ENCODE measurements around the gene MAGI2.

Gene MAGI2

GRCh38 chr7:78465894-78466293 lies 987.6 kb downstream of the MAGI2 start:
- no peak for DNase-seq (ENCODE audit: extremely low spot score)
- TF ChIP-seq, protein P1, sequence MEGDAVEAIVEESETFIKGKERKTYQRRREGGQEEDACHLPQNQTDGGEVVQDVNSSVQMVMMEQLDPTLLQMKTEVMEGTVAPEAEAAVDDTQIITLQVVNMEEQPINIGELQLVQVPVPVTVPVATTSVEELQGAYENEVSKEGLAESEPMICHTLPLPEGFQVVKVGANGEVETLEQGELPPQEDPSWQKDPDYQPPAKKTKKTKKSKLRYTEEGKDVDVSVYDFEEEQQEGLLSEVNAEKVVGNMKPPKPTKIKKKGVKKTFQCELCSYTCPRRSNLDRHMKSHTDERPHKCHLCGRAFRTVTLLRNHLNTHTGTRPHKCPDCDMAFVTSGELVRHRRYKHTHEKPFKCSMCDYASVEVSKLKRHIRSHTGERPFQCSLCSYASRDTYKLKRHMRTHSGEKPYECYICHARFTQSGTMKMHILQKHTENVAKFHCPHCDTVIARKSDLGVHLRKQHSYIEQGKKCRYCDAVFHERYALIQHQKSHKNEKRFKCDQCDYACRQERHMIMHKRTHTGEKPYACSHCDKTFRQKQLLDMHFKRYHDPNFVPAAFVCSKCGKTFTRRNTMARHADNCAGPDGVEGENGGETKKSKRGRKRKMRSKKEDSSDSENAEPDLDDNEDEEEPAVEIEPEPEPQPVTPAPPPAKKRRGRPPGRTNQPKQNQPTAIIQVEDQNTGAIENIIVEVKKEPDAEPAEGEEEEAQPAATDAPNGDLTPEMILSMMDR (IDR thresholded peaks at IDR 0.05; ENCODE audit: control extremely low read depth, extremely low read depth, low read depth, missing control alignments) = no peak
- ChIA-PET CTCF (interaction anchor here (1.4 kb wide), 1 partner anchor 26 kb away, joined by 3 read pairs; no protein-coding TSS in a partner anchor), POLR2A (no interaction called here)

DNA sequence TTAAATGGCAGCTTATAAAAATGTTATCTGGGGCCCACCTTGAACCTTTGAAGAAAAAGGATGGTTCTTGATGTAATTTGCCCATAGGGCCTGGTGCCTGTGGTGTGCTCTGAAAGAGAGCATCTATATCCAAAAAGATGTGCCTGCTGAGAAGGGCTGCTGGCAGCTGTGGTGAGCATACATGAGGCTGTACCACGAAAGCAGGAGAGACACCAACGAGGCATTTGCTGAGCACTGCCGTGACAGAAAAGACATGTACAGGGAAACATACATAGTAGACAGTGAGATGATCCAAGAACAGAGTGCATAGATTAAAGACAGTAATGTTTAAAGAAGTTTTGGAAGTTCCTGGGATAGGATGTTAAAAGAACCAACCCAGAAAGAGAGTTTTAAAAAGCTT lies 990.4 kb downstream of the MAGI2 start:
- ChIA-PET POLR2A (no interaction called here), CTCF (interaction anchor here (1.3 kb wide), 1 partner anchor 9 kb away, joined by 5 read pairs; no protein-coding TSS in a partner anchor)
- no peak for DNase-seq (ENCODE audit: extremely low spot score)
- TF ChIP-seq, protein P1 (IDR thresholded peaks at IDR 0.05; ENCODE audit: control extremely low read depth, extremely low read depth, low read depth, missing control alignments) = no peak

DNA sequence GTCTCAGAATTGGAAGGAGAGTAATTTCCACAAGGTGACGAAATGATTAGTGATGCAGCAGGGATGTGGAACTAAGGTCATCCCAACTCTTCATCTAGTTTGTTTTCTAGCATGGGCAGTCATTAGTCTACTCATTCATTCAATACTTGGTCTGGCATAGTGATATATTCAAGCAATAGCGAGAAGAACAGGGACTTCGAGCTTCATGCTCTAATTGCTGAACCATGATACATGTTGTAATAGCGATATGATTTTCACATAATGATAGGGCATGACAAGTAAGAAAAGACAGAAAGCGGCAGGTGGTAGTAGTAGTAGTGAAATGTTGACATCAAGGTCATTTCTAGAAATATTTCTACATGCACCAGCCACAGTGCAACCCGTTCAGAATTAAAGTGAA lies 1002.8 kb downstream of the MAGI2 start:
- CTCF ChIA-PET = no interaction called here
- POLR2A ChIA-PET = no interaction called here
- DNase-seq (ENCODE audit: extremely low spot score) = no peak
- TF ChIP-seq, protein P1 (IDR thresholded peaks at IDR 0.05; ENCODE audit: control extremely low read depth, extremely low read depth, low read depth, missing control alignments) = no peak

- CTCF ChIA-PET = interaction anchor here (1.4 to 1.5 kb wide), 3 partner anchors 15 to 36 kb away, joined by 3 read pairs; no protein-coding TSS in a partner anchor
- POLR2A ChIA-PET = no interaction called here
- TF ChIP-seq, protein P1 (IDR thresholded peaks at IDR 0.05; ENCODE audit: control extremely low read depth, extremely low read depth, low read depth, missing control alignments) = no peak
- DNase-seq (ENCODE audit: extremely low spot score) = no peak
These were observed 1004.6 kb downstream of the MAGI2 start for GRCh38 chr7:78448911-78449310.

- DNase-seq (ENCODE audit: extremely low spot score) = no peak
- CTCF ChIA-PET = no interaction called here
- POLR2A ChIA-PET = no interaction called here
These were observed 1009.2 kb downstream of the MAGI2 start for GRCh38 chr7:78444267-78444666.

DNA sequence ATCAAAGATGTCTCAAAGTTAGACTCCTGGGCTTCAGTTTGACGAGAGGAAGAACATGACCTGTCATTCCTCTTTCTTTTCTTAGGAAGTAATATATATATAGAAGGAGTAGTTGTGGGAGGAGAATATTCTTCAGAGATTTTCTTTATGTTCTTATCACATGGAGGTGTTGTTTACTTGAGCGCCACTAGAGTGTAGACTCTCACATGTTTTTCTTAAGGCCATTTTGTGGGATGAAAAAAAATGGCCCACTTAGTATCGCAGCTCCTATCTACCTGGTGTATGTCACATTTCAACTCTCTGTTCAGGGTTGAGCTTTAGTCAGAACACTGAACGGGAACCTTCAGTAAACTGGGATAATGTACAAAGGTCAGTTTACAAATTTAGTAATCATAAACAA lies 1009.7 kb downstream of the MAGI2 start:
- DNase-seq (ENCODE audit: extremely low spot score) = no peak
- TF ChIP-seq, protein P1 (IDR thresholded peaks at IDR 0.05; ENCODE audit: control extremely low read depth, extremely low read depth, low read depth, missing control alignments) = no peak
- ChIA-PET CTCF (no interaction called here), POLR2A (no interaction called here)

More at GRCh38 chr7:78444267-78444666, 1009.2 kb downstream of the MAGI2 start:
- TF ChIP-seq, protein P1 (IDR thresholded peaks at IDR 0.05; ENCODE audit: control extremely low read depth, extremely low read depth, low read depth, missing control alignments) = no peak

GRCh38 chr7:78441737-78442136 lies 1011.7 kb downstream of the MAGI2 start:
- ChIA-PET CTCF (no interaction called here), POLR2A (no interaction called here)
- DNase-seq (ENCODE audit: extremely low spot score) = no peak
- TF ChIP-seq, protein P1 (IDR thresholded peaks at IDR 0.05; ENCODE audit: control extremely low read depth, extremely low read depth, low read depth, missing control alignments) = no peak
